ENCODE data around the gene ARHGAP1.

GRCh38 chr11:46639197-46639839 lies 61.1 kb downstream of the ARHGAP1 start:
- TF ChIP-seq, protein P1, sequence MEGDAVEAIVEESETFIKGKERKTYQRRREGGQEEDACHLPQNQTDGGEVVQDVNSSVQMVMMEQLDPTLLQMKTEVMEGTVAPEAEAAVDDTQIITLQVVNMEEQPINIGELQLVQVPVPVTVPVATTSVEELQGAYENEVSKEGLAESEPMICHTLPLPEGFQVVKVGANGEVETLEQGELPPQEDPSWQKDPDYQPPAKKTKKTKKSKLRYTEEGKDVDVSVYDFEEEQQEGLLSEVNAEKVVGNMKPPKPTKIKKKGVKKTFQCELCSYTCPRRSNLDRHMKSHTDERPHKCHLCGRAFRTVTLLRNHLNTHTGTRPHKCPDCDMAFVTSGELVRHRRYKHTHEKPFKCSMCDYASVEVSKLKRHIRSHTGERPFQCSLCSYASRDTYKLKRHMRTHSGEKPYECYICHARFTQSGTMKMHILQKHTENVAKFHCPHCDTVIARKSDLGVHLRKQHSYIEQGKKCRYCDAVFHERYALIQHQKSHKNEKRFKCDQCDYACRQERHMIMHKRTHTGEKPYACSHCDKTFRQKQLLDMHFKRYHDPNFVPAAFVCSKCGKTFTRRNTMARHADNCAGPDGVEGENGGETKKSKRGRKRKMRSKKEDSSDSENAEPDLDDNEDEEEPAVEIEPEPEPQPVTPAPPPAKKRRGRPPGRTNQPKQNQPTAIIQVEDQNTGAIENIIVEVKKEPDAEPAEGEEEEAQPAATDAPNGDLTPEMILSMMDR (IDR thresholded peaks at IDR 0.05) = no peak
- no peak for TF ChIP-seq POLR2A (IDR thresholded peaks at IDR 0.05)

All from right lobe of liver (tissue), 4 donors.